Neural progenitor cell (in vitro differentiated cells): ENCODE measurements around the gene BCAS3.

Experiments used
- CTCF ChIP-seq: fragments of 200-600 bp; sonication (generic); IDR thresholded peaks from 2 replicates; pipeline ENCODE4 v1.5.1; 2017; ENCODE audit warnings: antibody characterized with exemption, mild to moderate bottlenecking
- EZH2 ChIP-seq: fragments of 200-600 bp; sonication (generic); IDR thresholded peaks from 2 replicates; pipeline ENCODE4 v1.6.1; 2017; ENCODE audit warnings: antibody characterized with exemption, mild to moderate bottlenecking, moderate library complexity
- EZH2phosphoT487 ChIP-seq: fragments of 200-600 bp; sonication (generic); IDR thresholded peaks from 2 replicates; pipeline ENCODE4 v1.6.1; 2017; ENCODE audit warnings: antibody characterized with exemption

GRCh38 chr17:60896996-60897395 lies 219.3 kb downstream of the BCAS3 start:
- TF ChIP-seq CTCF, result no peak
- no peak for TF ChIP-seq EZH2phosphoT487
- TF ChIP-seq EZH2, result no peak
